Prostate gland (tissue), 2 donors: ENCODE data around the gene PTPRM.

Source experiments
- POLR2A ChIP-seq: fragments of 450-650 bp; IDR thresholded peaks from one replicate; pipeline ENCODE4 v1.6.1; 2016; ENCODE audit warnings: antibody characterized with exemption, mild to moderate bottlenecking
- POLR2AphosphoS5 ChIP-seq: sonication (generic); formaldehyde crosslinking; IDR thresholded peaks from one replicate; pipeline ENCODE4 v1.6.1; 2017; ENCODE audit warnings: antibody characterized with exemption
- TF ChIP-seq, protein P1 (sequence below), 4 experiments: fragments of 200-600 bp in 2 of 4; fragments of 450-650 bp in 2 of 4; sonication (generic) in 2 of 4; IDR thresholded peaks; 1 replicate in 3 of 4; 2 replicates in 1 of 4; pipeline ENCODE4 v1.5.1; 2016 to 2019; ENCODE audit warnings: antibody characterized with exemption in 4 of 4, mild to moderate bottlenecking in 2 of 4, moderate library complexity in 2 of 4

DNA sequence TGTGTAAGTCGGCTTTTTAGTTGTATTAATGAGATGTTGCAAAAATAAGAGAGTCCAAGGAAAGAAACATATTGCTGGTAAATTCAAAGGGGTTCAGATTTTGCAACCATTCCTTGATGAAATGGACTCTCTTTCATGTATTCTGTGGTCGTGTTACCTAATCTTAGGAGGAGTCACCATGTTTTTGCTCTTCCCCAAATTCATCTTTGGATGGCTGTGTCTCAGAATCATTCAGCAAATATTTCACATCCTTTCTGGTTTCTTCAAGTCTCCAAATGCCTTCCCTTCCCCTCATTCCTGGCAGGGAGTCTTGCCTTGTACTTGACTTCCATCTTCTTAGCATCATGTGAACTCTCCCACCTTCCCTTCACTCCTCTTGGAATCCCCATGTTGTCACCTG is 66.1 kb downstream of the PTPRM start:
- TF ChIP-seq, protein P1, sequence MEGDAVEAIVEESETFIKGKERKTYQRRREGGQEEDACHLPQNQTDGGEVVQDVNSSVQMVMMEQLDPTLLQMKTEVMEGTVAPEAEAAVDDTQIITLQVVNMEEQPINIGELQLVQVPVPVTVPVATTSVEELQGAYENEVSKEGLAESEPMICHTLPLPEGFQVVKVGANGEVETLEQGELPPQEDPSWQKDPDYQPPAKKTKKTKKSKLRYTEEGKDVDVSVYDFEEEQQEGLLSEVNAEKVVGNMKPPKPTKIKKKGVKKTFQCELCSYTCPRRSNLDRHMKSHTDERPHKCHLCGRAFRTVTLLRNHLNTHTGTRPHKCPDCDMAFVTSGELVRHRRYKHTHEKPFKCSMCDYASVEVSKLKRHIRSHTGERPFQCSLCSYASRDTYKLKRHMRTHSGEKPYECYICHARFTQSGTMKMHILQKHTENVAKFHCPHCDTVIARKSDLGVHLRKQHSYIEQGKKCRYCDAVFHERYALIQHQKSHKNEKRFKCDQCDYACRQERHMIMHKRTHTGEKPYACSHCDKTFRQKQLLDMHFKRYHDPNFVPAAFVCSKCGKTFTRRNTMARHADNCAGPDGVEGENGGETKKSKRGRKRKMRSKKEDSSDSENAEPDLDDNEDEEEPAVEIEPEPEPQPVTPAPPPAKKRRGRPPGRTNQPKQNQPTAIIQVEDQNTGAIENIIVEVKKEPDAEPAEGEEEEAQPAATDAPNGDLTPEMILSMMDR (IDR thresholded peaks at IDR 0.05): no peak
- no peak for TF ChIP-seq POLR2AphosphoS5
- TF ChIP-seq POLR2A: no peak
